ENCODE data around the gene PPFIA4.

DNA sequence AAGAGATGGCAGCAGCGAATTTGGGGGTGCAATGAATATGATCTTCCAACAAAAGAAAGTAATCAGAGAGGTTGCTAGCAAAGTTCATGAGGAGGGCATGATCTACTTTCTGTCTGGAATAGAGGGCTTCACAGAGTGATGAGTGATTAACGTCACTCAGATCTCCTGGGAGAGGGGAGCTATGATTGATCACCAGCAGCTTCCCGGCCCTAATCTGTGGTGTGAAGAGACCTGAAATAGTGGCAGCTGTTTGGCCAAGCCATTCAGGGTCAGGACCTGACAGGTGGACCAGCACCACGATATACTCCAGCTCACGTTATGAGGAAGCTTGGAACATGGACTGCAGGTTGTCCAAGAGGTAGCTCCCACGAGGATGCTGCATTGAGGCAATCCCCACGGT is 39.0 kb upstream of the PPFIA4 start:
- TF ChIP-seq, protein P1, sequence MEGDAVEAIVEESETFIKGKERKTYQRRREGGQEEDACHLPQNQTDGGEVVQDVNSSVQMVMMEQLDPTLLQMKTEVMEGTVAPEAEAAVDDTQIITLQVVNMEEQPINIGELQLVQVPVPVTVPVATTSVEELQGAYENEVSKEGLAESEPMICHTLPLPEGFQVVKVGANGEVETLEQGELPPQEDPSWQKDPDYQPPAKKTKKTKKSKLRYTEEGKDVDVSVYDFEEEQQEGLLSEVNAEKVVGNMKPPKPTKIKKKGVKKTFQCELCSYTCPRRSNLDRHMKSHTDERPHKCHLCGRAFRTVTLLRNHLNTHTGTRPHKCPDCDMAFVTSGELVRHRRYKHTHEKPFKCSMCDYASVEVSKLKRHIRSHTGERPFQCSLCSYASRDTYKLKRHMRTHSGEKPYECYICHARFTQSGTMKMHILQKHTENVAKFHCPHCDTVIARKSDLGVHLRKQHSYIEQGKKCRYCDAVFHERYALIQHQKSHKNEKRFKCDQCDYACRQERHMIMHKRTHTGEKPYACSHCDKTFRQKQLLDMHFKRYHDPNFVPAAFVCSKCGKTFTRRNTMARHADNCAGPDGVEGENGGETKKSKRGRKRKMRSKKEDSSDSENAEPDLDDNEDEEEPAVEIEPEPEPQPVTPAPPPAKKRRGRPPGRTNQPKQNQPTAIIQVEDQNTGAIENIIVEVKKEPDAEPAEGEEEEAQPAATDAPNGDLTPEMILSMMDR (IDR thresholded peaks at IDR 0.05) = no peak
- TF ChIP-seq ZBTB21 (CRISPR knock-in tag; IDR thresholded peaks at IDR 0.05; ENCODE audit: borderline replicate concordance) (no peak), NR1H2 (CRISPR knock-in tag; IDR thresholded peaks at IDR 0.05) (no peak), NFE2L1 (CRISPR knock-in tag; IDR thresholded peaks at IDR 0.05) (no peak), CBFB (CRISPR knock-in tag; IDR thresholded peaks at IDR 0.05; ENCODE audit: low read depth) (no peak), PRDM15 (CRISPR knock-in tag; IDR thresholded peaks at IDR 0.05) (no peak), IRF2 (CRISPR knock-in tag; IDR thresholded peaks at IDR 0.05; ENCODE audit: borderline replicate concordance, low read depth) (no peak), SMAD3 (CRISPR knock-in tag; IDR thresholded peaks at IDR 0.05; ENCODE audit: borderline replicate concordance) (no peak), PREB (CRISPR knock-in tag; IDR thresholded peaks at IDR 0.05; ENCODE audit: borderline replicate concordance) (no peak), ZNF121 (CRISPR knock-in tag; IDR thresholded peaks at IDR 0.05) (no peak), TP53 (CRISPR knock-in tag; IDR thresholded peaks at IDR 0.05) (no peak), RELA (CRISPR knock-in tag; IDR thresholded peaks at IDR 0.05; ENCODE audit: borderline replicate concordance) (no peak)
- TF ChIP-seq, protein P2, sequence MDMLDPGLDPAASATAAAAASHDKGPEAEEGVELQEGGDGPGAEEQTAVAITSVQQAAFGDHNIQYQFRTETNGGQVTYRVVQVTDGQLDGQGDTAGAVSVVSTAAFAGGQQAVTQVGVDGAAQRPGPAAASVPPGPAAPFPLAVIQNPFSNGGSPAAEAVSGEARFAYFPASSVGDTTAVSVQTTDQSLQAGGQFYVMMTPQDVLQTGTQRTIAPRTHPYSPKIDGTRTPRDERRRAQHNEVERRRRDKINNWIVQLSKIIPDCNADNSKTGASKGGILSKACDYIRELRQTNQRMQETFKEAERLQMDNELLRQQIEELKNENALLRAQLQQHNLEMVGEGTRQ (CRISPR knock-in tag; IDR thresholded peaks at IDR 0.05) = no peak
